HepG2 (cell line): ENCODE measurements around the gene PLEKHA6. TPM values are rescaled to one million over a fixed set of nuclear protein-coding genes. Genes with fewer than 3 reads are reported as not detected.
A peak's percentile ranks its signal among the peaks of the same experiment; 100 is the strongest.

Source experiments
- BHLHE40 ChIP-seq: IDR thresholded peaks from 2 replicates; pipeline ENCODE4 v1.6.1; 2011; ENCODE audit warnings: low read length, improper control_type of control experiment
- CHD4 ChIP-seq: fragments of 200-600 bp; sonication (generic); IDR thresholded peaks from 2 replicates; pipeline ENCODE4 v1.7.0; 2017; ENCODE audit warnings: mild to moderate bottlenecking, low read length, borderline replicate concordance
- DDIT3 ChIP-seq: sonication (generic); formaldehyde crosslinking; IDR thresholded peaks from 2 replicates; pipeline ENCODE4 v1.4.0; 2020; ENCODE audit warnings: mild to moderate bottlenecking, missing genetic modification reagents
- DR1 ChIP-seq: sonication (generic); formaldehyde crosslinking; IDR thresholded peaks from 2 replicates; pipeline ENCODE4 v1.8.0; 2021; ENCODE audit warnings: mild to moderate bottlenecking, missing genetic modification reagents, inconsistent platforms
- FOXJ3 ChIP-seq: sonication (generic); formaldehyde crosslinking; IDR thresholded peaks from 2 replicates; pipeline ENCODE4 v1.4.0; 2020; ENCODE audit warnings: missing genetic modification reagents, mild to moderate bottlenecking, borderline replicate concordance
- GMEB1 ChIP-seq: sonication (generic); formaldehyde crosslinking; IDR thresholded peaks from 2 replicates; pipeline ENCODE4 v1.5.1; 2020; ENCODE audit warnings: missing genetic modification reagents, mild to moderate bottlenecking, borderline replicate concordance
- IKZF4 ChIP-seq: sonication (generic); formaldehyde crosslinking; IDR thresholded peaks from 2 replicates; pipeline ENCODE4 v1.5.1; 2020; ENCODE audit warnings: borderline replicate concordance, mild to moderate bottlenecking, low read depth, missing genetic modification reagents; ENCODE audit errors: not compliant biosample characterization
- IKZF5 ChIP-seq: IDR thresholded peaks from 2 replicates; pipeline ENCODE4 v1.6.1; 2018; ENCODE audit warnings: missing genetic modification reagents, mild to moderate bottlenecking, missing compliant biosample characterization
- IRF9 ChIP-seq: sonication (generic); formaldehyde crosslinking; IDR thresholded peaks from 2 replicates; pipeline ENCODE4 v1.8.0; 2022; ENCODE audit warnings: missing genetic modification reagents, mild to moderate bottlenecking, borderline replicate concordance
- MEIS1 ChIP-seq: sonication (generic); formaldehyde crosslinking; IDR thresholded peaks from 2 replicates; pipeline ENCODE4 v1.9.0; 2021; ENCODE audit warnings: mild to moderate bottlenecking, missing genetic modification reagents, moderate library complexity, borderline replicate concordance
- NR0B2 ChIP-seq: sonication (generic); formaldehyde crosslinking; IDR thresholded peaks from 2 replicates; pipeline ENCODE4 v1.4.0; 2020; ENCODE audit warnings: mild to moderate bottlenecking, missing genetic modification reagents
- POLR2A ChIP-seq, 2 experiments: IDR thresholded peaks; 2 replicates each; pipeline ENCODE4 v1.6.1; 2011; ENCODE audit warnings: low read depth in 2 of 2, low read length in 2 of 2, mild to moderate bottlenecking in 1 of 2, moderate library complexity in 1 of 2; ENCODE audit not compliant: insufficient read depth in 1 of 2
- ZFP91 ChIP-seq: sonication (generic); formaldehyde crosslinking; IDR thresholded peaks from 2 replicates; pipeline ENCODE4 v1.9.0; 2022; ENCODE audit warnings: missing genetic modification reagents, mild to moderate bottlenecking, borderline replicate concordance
- ZFX ChIP-seq: sonication (generic); formaldehyde crosslinking; IDR thresholded peaks from 2 replicates; pipeline ENCODE4 v1.4.0; 2020; ENCODE audit warnings: mild to moderate bottlenecking, low read depth, missing genetic modification reagents, moderate library complexity
- ZNF260 ChIP-seq: sonication (generic); formaldehyde crosslinking; IDR thresholded peaks from 2 replicates; pipeline ENCODE4 v1.4.0; 2020; ENCODE audit warnings: missing genetic modification reagents, low read depth, mild to moderate bottlenecking, borderline replicate concordance
- ZNF263 ChIP-seq: sonication (generic); formaldehyde crosslinking; IDR thresholded peaks from 2 replicates; pipeline ENCODE4 v1.4.0; 2020; ENCODE audit warnings: missing genetic modification reagents
- ZNF510 ChIP-seq: sonication (generic); formaldehyde crosslinking; IDR thresholded peaks from 2 replicates; pipeline ENCODE4 v1.4.0; 2020; ENCODE audit warnings: low read depth, mild to moderate bottlenecking, missing genetic modification reagents
- ZNF605 ChIP-seq: sonication (generic); formaldehyde crosslinking; IDR thresholded peaks from 2 replicates; pipeline ENCODE4 v1.8.0; 2022; ENCODE audit warnings: mild to moderate bottlenecking, missing genetic modification reagents
- ZNF607 ChIP-seq: sonication (generic); formaldehyde crosslinking; IDR thresholded peaks from 2 replicates; pipeline ENCODE4 v1.5.1; 2020; ENCODE audit warnings: missing genetic modification reagents, mild to moderate bottlenecking, borderline replicate concordance
- ZNF710 ChIP-seq: sonication (generic); formaldehyde crosslinking; IDR thresholded peaks from 2 replicates; pipeline ENCODE4 v1.5.0; 2020; ENCODE audit warnings: mild to moderate bottlenecking, missing genetic modification reagents, borderline replicate concordance
- ZNF768 ChIP-seq: sonication (generic); formaldehyde crosslinking; IDR thresholded peaks from 2 replicates; pipeline ENCODE4 v1.4.0; 2020; ENCODE audit warnings: missing genetic modification reagents
- polyA plus RNA-seq, 8 experiments: library from polyadenylated mRNA; depleted of rRNA in 3 of 8; stranded (reverse) in 7 of 8; unstranded in 1 of 8; fragments of >200 nt; fragmentation: Illumina TruSeq in 4 of 8; extraction: Trizol in 4 of 8; gene quantifications; 2 replicates each; pipeline versions ENCODE4 v1.2.1 to v1.2.3, GENCODE V29; 2011 to 2016; ENCODE audit warnings: low read depth in 4 of 8, missing spikeins in 1 of 8, mixed read lengths in 1 of 8; ENCODE audit not compliant: insufficient read depth in 1 of 8
- total RNA-seq, 5 experiments: library from RNA; depleted of rRNA; stranded (reverse); fragments of >200 nt; fragmentation: Illumina TruSeq; extraction: Trizol; gene quantifications; 2 replicates each; pipeline ENCODE4 v1.2.3, GENCODE V29; 2016; ENCODE audit warnings: low read depth in 1 of 5

PLEKHA6 gene
- total and polyA plus RNA-seq, 2 of the 13 experiments (the other 11 are each of a cell fraction or from before 2014, with no cell fraction given): 5.3 to 11.4 TPM

- TF ChIP-seq ZNF710 (CRISPR knock-in tag) (no peak), DDIT3 (CRISPR knock-in tag) (no peak), ZNF768 (peak; percentile 26; the same call in 1 of the 2 replicates), IRF9 (CRISPR knock-in tag) (no peak), ZFP91 (CRISPR knock-in tag) (peak; percentile 37; the same call in 1 of the 2 replicates), CHD4 (no peak), BHLHE40 (peak; percentile 40; the same call in 1 of the 2 replicates), GMEB1 (no peak), ZNF510 (CRISPR knock-in tag) (no peak), IKZF5 (peak; percentile 20; the same call in 1 of the 2 replicates), ZNF260 (CRISPR knock-in tag) (no peak), DR1 (CRISPR knock-in tag) (no peak), FOXJ3 (CRISPR knock-in tag) (no peak), ZFX (CRISPR knock-in tag) (no peak; the same call in 1 of the 2 replicates), POLR2A (IDR thresholded peaks at IDR 0.05; ENCODE audit: insufficient read depth in 1 of 2, low read depth in 2 of 2, low read length in 2 of 2) (no peak), ZNF263 (CRISPR knock-in tag) (no peak), ZNF607 (CRISPR knock-in tag) (no peak), NR0B2 (CRISPR knock-in tag) (peak; percentile 37; the same call in 1 of the 2 replicates), IKZF4 (CRISPR knock-in tag) (no peak), ZNF605 (no peak), MEIS1 (CRISPR knock-in tag) (0 out of 2 replicates have a peak, but pooled peaks have one; percentile 39)
Measured at GRCh38 chr1:204207136-204207616, 152.6 kb downstream of the PLEKHA6 start (continued).
